Endothelial cell of umbilical vein (primary cell): Measurements from ENCODE around the gene NCAPG2. TPM values are rescaled to one million over a fixed set of nuclear protein-coding genes. Genes with fewer than 3 reads are reported as not detected.

Experiments used
- BruUV-seq: library from RNA; stranded (reverse); fragments of 400-500 nt; replicated peaks from 2 replicates; lab custom pipeline; 2021; lab: Mats Ljungman, UMichigan
- CTCF ChIA-PET: fragments of 300-600, 350-600 bp; sonication (Branson Sonifier 250); formaldehyde crosslinking; loops from one replicate; lab custom pipeline; 2021; ENCODE audit warnings: antibody characterized with exemption, inconsistent platforms; lab: Charles Lee
- POLR2A ChIA-PET: fragments of 300-600, 350-600 bp; sonication (Branson Sonifier 250); formaldehyde crosslinking; loops from one replicate; lab custom pipeline; 2021; ENCODE audit warnings: antibody characterized with exemption, inconsistent platforms; lab: Charles Lee
- DNase-seq: peaks from one replicate; pipeline ENCODE4 v3.0.0-alpha.2; 2011; ENCODE audit warnings: low read depth, low spot score
- FAIRE-seq: peaks from 2 replicates; lab custom pipeline; 2011; peaks lifted over from hg19 to GRCh38; lab: Jason Lieb, UNC
- H2AFZ ChIP-seq: 2 replicates; pipeline ENCODE4 v1.6.0; 2012; ENCODE audit warnings: low read depth, low read length, control low read depth, inconsistent platforms
- H3K27ac ChIP-seq: 2 replicates; pipeline ENCODE4 v1.5.1; 2011; ENCODE audit warnings: low read depth, mild to moderate bottlenecking, control low read depth, low read length, moderate library complexity; ENCODE audit not compliant: insufficient read depth
- H3K27me3 ChIP-seq, 2 experiments: 2 replicates each; pipeline versions ENCODE4 v1.6.0 to v1.6.1; 2011; ENCODE audit warnings: low read length in 2 of 2, mixed read lengths in 1 of 2; ENCODE audit not compliant: control insufficient read depth in 2 of 2, insufficient read depth in 2 of 2
- H3K36me3 ChIP-seq, 2 experiments: 2 replicates in 1 of 2; 3 replicates in 1 of 2; pipeline ENCODE4 v1.5.1; 2011; ENCODE audit warnings: low read length in 2 of 2, mild to moderate bottlenecking in 1 of 2, moderate library complexity in 1 of 2; ENCODE audit not compliant: control insufficient read depth in 2 of 2, insufficient read depth in 2 of 2; ENCODE audit errors: extremely low read depth in 1 of 2
- H3K4me1 ChIP-seq: 3 replicates; pipeline ENCODE4 v1.5.1; 2011; ENCODE audit warnings: mild to moderate bottlenecking, low read length; ENCODE audit not compliant: control insufficient read depth, insufficient read depth; ENCODE audit errors: extremely low read depth
- H3K4me2 ChIP-seq: 2 replicates; pipeline ENCODE4 v1.6.1; 2011; ENCODE audit warnings: low read length, control low read depth, mixed read lengths; ENCODE audit not compliant: insufficient read depth
- H3K4me3 ChIP-seq, 3 experiments: fragments of 200-600 bp in 1 of 3; sonication (generic), shearing (Covaris generic) in 1 of 3; replicated peaks in 1 of 3; 2 replicates each; pipeline ENCODE4 v1.5.1; 2011 to 2016; ENCODE audit warnings: control low read depth in 3 of 3, low read length in 3 of 3, mild to moderate bottlenecking in 2 of 3, inconsistent platforms in 1 of 3, low read depth in 1 of 3, moderate library complexity in 1 of 3; ENCODE audit not compliant: insufficient read depth in 1 of 3
- H3K79me2 ChIP-seq: 2 replicates; pipeline ENCODE4 v1.6.0; 2012; ENCODE audit warnings: low read length, inconsistent platforms; ENCODE audit not compliant: control insufficient read depth, insufficient read depth
- H3K9ac ChIP-seq: replicated peaks from 2 replicates; pipeline ENCODE3; 2011; ENCODE audit warnings: low read length, control low read depth; ENCODE audit not compliant: insufficient read depth; ENCODE audit errors: extremely low read depth
- H3K9me1 ChIP-seq: replicated peaks from 3 replicates; pipeline ENCODE4 v1.6.0; 2011; ENCODE audit warnings: mild to moderate bottlenecking, low read length; ENCODE audit not compliant: control insufficient read depth, insufficient read depth; ENCODE audit errors: extremely low read depth
- H3K9me3 ChIP-seq: replicated peaks from 2 replicates; pipeline ENCODE4 v1.5.1; 2012; ENCODE audit warnings: low read length, inconsistent platforms; ENCODE audit not compliant: control insufficient read depth, insufficient read depth
- H4K20me1 ChIP-seq: replicated peaks from 2 replicates; pipeline ENCODE3; 2011; ENCODE audit warnings: mild to moderate bottlenecking, low read length; ENCODE audit not compliant: control insufficient read depth, insufficient read depth; ENCODE audit errors: extremely low read depth
- EZH2 ChIP-seq: IDR thresholded peaks from 2 replicates; pipeline ENCODE4 v1.6.1; 2012; ENCODE audit warnings: borderline replicate concordance, low read depth, mild to moderate bottlenecking, moderate library complexity, low read length, inconsistent platforms; ENCODE audit not compliant: severe bottlenecking
- GATA2 ChIP-seq: IDR thresholded peaks from 2 replicates; pipeline ENCODE4 v1.7.0; 2011; ENCODE audit warnings: low read depth, mild to moderate bottlenecking, moderate library complexity, mixed read lengths, low read length; ENCODE audit not compliant: insufficient read length, insufficient read depth
- MAX ChIP-seq: IDR thresholded peaks from 2 replicates; pipeline ENCODE4 v1.6.1; 2011; ENCODE audit not compliant: insufficient read depth, insufficient read length
- MYC ChIP-seq: IDR thresholded peaks from one replicate; pipeline ENCODE4 v1.6.1; 2011; ENCODE audit warnings: mild to moderate bottlenecking, low read depth, low read length
- POLR2A ChIP-seq: IDR thresholded peaks from 2 replicates; pipeline ENCODE4 v1.6.1; 2012; ENCODE audit warnings: low read depth, mild to moderate bottlenecking, control low read depth, low read length
- POLR2AphosphoS5 ChIP-seq: IDR thresholded peaks from 2 replicates; pipeline ENCODE4 v1.6.1; 2012; ENCODE audit warnings: low read depth, mild to moderate bottlenecking, control low read depth, low read length, moderate library complexity; ENCODE audit not compliant: insufficient read depth
- dilution Hi-C: fragments of 300-500 bp; cut with MboI; formaldehyde crosslinking; loops from one replicate; pipeline ENCODE4 v1.15.0; 2019; ENCODE audit warnings: low sequenced_read_pairs; ENCODE audit not compliant: extremely low pct_ligation_motif_present
- intact Hi-C: fragments of 100-400 bp; cut with micrococcal nuclease; formaldehyde crosslinking; loops from one replicate; pipeline ENCODE4 v1.10.0; 2022
- polyA plus RNA-seq, 4 experiments: library from polyadenylated mRNA; depleted of rRNA in 3 of 4; stranded (reverse) in 3 of 4; unstranded in 1 of 4; fragments of >200 nt; gene quantifications; 2 replicates each; pipeline versions ENCODE4 v1.2.1 to v1.2.3, GENCODE V29; 2011 to 2012; ENCODE audit warnings: missing spikeins in 1 of 4
- total RNA-seq: library from RNA; stranded (reverse); gene quantifications from 2 replicates; pipeline ENCODE4 v1.2.3, GENCODE V29; 2021

NCAPG2 gene
- total and polyA plus RNA-seq, 2 donors (not counting 3 experiments of a cell fraction or from before 2014, with no cell fraction given): 19.2 to 62.3 TPM

GRCh38 chr7:158588085-158588877 lies 116.3 kb downstream of the NCAPG2 start:
- CTCF ChIA-PET: no interaction called here
- Histone ChIP-seq H3K9me1 (no peaks in the 10 kb centered on the region), H3K27ac (no peak overlapping the region), H3K27me3 (peaks cover 10 to 22% of the 10 kb centered on the region in 2 experiments), H3K4me1 (no peaks in the 10 kb centered on the region), H3K36me3 (no peaks in the 10 kb centered on the region), H3K9me3 (no peaks in the 10 kb centered on the region), H3K79me2 (no peaks in the 10 kb centered on the region), H4K20me1 (no peaks in the 10 kb centered on the region), H3K4me3 (peak overlapping the region in 2 of 3 experiments; percentile 9 to 26), H2AFZ (no peak overlapping the region), H3K9ac (no peak overlapping the region), H3K4me2 (peak overlapping the region; percentile 14)
- POLR2A ChIA-PET: no interaction called here
- intact Hi-C loops (no loop called here), dilution Hi-C loops (no loop called here)
- FAIRE-seq (no peak), DNase-seq (no peak)
- BruUV-seq: no TSS peak
- TF ChIP-seq MYC: no peak
- no peak for TF ChIP-seq POLR2A
- peak; percentile 81 for TF ChIP-seq EZH2
- TF ChIP-seq POLR2AphosphoS5: no peak
- TF ChIP-seq MAX: no peak
- TF ChIP-seq GATA2: no peak
